H4 (cell line): ENCODE results near the gene ST7. TPM values are rescaled to one million over a fixed set of nuclear protein-coding genes. Genes with fewer than 3 reads are reported as not detected.
"Not testable (repeated sequence)": the region's sequence is repeated elsewhere in the genome, so short reads cannot be mapped to it uniquely, and the experiment has no call there.

Experiments
- DNase-seq: peaks from one replicate; pipeline ENCODE4 v3.0.0-alpha.2; 2015; ENCODE audit warnings: low spot score
- total RNA-seq: library from RNA; depleted of rRNA; stranded (reverse); fragments of >200 nt; shearing (Covaris generic); gene quantifications from 2 replicates; pipeline ENCODE4 v1.2.3, GENCODE V29; 2014

Gene ST7
- total RNA-seq, 1 experiment from 2014 or later: 27.6 TPM

DNA sequence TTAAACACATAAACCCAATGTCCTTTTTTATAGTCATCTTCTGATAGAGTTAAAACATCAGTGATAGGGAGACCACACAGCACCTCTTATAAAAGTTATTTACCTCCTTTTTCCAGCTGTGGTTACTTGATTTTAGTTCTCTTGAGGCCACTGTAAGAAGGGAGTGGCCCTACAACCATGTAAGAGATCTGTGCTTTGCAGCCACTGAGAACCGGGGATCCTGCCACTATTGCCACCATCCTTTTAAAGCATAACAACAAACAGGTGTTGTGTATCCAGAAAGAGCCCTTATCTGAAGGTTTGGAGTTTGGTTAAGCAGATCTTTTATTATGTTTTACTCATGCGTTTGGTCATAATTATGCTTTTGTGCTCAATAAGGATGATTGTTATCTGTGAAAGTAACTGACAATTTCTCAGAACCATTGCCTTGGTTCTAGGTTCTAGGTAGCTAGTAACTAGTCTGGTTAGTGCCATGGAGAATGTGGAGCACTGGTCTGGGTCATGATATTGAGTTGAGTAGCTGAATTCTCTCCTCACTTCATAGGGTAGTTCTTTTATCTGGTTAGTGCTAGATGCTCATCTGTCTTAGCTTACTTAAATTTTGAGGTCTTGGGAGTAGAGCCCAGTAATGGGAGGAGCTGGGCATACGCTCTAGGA, 56.5 kb downstream of the ST7 start:
- peak; percentile 48 for DNase-seq

DNA sequence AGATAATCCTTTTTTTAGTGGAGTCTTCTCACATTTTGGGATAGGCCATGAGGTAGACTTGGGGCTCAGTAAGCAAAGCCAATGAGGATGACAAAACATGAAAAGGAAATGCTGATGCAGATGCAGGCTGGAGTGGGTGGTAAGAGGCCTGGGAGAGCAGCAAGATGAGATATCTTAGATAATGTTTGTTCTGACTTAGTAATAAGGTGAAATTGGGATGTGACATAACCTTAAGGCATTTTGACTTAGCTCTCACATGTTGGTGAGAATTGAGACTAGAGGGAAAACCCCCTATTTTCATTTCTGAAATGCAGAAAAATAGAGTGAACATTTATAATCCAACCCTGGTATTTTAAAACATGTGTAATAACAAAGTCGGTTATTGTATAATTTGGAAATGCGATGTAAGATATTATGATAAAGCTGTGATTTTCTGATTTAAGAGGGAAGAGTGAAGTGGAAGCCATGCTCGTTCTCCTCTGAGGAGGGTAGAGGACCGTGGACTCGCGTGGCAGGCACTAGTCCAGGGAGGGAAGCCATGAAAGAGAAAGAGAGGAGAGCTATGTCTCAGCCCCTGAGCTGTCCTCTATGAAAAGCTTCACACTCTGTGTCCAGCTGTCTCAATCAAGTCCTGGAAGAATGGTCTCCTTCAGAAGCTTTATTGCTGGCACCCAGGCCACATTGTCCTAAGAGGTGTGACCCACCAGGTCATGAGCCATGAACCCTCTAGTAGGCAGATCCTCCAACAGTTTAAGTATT, 57.3 kb downstream of the ST7 start:
- no peak for DNase-seq

DNA sequence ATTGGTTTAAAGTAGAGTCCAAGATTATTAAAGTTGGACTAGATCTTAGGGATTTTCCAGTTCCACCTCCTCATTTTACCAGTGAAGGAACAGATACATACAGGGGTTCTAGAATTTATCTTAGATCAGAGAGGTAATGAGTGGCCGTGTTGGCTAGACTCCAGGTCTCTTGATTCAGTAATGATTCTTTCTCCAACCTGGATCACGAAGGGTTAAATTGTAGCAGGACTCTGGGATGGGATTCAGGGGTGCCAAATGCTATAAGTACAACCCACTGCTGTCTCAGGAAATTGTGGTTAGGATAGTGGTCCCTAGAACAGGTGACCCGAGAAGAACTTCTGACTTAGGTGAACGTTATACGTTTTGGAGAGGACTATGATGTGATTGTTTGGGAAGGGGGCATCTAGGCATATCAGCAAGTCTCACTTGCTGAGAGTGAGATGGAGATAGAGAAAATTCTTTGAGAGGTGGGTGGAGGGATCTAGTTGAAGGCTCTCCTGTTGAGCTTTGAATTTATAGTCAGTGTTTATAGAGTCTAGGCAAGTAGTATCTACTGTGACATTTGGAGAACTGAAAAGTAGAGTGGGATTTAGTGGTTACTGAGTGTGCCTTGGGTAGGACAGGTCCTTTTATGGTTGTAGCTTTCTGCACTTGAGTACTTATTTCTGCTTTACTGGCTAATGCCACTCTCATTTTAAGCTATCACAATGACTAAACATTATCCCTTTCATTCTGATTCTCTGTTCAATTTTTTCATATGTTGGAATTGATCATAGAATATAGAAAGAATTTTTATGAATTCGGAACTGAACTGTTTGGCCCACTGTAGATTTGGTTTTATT, 58.3 kb downstream of the ST7 start:
- no peak for DNase-seq

DNA sequence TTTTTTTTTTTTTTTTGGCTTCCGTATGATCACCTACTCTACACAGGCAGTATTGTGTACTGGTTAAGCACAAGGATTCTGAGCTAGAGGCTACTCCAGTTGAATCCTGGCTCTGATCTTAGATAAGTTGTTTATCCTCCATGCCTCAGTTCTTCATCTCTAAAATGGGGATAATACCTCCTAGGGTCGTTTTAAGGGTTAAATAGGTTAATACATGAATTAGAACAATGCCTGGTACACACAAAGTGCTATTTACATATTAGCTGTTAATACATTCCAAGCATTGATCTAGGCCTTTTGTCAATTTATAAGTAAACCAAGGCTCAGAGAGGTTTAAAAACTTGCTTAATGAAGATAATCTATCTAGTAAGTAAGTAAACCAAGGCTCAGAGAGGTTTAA, 59.0 kb downstream of the ST7 start:
- DNase-seq: no peak

DNA sequence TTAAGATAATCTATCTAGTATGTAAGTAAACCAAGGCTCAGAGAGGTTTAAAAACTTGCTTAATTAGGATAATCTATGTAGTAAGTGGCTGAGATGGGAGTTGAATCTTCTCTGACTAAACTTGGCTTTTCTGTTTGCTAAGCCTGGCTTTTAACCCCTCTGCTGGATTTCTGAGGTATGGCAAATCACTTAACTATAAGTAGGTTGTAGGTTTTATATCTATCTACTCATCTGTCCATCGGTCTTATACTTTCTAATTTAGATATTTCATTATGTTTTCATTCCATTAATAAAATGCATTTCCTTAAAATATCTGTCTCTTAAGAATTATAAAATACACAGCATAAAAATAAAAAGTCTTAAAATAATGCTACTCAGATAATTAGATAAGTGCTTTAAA, 59.4 kb downstream of the ST7 start:
- peak; percentile 51 for DNase-seq

DNA sequence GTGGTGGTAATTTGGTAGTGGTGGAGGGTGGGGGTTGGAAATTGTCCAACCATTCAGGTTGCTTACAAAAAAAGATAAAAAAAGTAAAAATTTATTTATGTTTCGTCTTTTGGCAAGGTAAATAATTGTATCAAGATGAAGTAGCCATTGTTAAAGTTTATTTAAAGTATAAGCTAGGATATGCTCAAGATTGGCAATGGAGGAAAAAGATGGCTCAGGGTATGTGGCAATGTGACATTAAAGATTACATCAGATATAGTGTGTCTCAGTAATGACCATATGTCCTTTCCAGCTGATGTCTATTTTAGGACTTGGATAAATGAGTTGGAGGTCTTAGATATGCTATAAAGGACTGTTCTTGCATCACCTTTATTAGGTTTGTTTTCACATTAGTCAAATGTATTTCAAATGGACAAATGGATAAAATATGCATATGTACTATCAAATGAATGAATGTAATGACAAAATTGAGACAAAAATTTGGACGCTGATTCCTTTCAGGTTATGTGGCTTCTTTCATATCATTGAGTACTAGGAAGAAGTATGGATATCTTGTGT, 60.9 kb downstream of the ST7 start:
- DNase-seq: no peak

DNA sequence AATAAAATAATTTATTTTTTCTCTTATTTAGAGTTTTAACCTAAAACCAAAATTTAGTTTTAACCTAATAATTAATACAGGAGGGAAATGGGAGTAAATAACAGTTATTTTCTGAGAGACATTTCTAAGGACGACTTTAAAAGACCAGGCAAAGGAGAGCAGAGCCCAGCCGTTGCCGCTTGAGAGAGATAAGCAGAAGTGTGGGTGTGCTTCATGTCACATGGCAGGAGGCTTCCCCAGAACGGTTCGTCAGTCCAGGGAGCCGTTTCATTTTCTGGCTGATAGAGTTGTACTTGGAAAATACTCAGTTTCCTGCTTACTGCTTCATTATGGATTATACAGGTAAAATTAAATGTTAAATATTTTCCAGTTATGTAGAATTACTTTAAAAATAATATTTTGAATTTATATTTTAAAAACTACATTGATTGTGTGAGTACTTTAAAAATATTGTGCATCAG, 61.4 kb downstream of the ST7 start:
- peak; percentile 63 for DNase-seq

DNA sequence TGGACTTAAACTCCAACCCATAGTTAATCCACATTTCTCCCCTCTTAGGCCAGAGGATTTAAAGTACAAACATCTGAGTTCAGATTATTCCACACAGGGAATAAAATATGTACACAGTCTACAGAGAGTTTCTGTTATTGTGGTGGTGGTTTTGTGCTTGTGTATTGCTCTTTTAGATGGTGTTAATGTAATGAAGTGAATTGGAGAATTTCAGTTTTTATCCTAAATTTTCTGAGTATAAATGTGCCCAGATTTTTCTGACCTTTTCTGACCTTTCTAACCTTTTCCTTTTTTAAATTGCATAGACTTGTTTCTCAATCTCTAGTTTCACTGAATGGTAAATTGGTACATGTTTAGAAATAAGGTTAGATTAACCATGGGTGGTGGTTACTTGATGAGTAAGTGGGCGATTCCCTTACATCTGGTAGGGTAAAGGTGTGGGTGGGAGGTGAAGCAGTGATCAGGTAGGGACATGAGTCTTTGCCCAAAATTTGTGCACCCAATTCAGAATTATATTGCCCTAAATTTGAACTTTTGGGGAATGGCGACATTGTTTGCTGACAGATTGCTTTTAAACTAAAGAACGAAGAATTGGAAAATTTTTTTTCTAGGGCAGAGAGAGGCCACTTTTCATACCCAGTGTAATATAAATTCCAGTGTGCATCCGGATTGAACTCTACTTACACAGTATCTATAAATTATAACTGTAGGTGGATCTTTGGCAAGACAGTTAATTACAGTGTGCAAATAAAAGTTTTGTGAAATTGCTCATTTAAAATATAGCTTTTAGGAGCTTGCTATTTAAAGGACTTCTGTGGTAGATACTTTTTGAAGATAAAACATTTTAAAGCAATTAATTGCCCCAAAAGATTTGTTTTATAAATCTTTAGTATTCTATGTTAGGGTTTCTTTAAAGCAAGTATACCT, 62.2 kb downstream of the ST7 start:
- DNase-seq: no peak

DNA sequence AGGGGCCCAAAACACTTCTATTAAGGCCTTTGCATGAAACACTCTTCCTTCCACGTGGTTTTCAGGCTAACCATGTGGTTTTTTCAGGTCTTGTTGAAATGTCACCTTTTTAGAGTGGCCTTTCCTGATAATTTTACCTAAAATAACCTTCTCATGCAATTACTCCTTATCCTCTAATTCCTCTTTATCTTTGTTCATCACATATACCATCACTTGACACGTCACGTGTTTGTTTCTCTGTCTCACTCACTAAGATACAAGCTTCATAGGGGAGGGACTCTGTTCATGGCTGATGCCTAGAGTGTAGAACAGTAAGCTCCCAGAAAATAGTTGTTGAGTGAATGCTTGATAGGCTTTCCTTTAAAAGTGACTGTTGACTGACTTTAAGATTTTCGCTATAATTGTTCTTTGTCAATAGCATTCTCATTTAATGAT, 63.7 kb downstream of the ST7 start:
- DNase-seq: no peak

DNA sequence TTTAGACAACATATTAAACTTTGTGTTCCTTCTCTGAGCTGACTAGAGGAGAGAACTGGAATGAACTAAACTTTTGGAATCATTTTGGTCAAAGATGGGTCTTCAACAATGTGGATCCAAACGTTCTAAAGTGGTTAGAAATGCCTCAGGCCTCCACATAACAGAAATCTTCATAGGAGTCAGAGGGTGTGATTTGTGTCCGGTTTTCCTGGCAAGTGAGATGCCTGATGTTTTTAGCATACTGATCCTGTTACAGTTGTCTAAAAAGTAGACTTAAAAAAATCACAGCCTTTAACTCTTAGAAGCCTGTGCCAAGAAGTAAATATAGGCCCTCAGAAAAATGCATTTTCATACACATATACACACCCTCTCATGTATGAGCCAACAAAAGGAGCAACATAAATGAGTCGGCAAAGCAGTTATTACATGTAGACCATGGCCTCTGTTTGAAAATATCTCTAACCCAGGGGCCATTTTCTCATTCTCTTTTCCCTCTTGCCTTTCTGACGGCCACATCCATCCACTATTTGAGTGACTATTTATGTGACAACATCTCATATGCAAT, 64.5 kb downstream of the ST7 start:
- no peak for DNase-seq

DNA sequence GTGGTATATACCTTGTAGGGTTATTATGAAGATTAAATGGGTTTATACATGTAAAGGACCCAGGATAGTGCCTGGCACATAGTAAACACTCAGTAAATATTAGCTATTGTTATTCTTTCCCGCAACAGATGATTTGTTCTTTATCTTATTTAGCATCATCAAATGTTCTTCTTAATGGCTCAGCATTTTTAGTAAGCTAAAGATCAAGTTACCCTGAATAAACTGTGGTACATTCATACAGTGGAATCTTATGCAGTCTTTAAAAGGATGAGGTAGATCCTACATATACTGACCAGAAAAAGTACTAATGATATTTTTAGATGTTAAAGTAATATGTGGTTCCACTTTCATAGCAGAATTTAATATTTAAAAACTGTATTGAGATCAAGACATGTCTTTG, 65.4 kb downstream of the ST7 start:
- DNase-seq: no peak

DNA sequence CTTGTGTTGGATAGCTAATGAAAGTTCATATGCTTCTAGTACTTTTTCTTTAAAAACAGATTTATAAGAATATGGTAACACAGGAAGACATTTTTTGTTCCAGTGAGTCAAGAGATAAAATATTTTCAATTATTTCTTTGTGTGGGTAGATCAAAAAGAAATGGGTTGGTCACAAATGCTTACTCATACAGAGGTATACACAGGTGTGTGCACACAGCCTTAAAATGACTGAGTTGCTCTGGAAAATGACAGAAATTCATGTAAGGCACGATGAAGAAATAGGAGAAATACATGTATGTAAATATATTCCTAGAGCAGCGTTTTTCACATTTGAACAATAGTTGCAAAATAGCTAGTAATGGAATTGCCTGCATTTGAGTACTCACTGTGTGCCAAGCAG, 66.0 kb downstream of the ST7 start:
- no peak for DNase-seq

DNA sequence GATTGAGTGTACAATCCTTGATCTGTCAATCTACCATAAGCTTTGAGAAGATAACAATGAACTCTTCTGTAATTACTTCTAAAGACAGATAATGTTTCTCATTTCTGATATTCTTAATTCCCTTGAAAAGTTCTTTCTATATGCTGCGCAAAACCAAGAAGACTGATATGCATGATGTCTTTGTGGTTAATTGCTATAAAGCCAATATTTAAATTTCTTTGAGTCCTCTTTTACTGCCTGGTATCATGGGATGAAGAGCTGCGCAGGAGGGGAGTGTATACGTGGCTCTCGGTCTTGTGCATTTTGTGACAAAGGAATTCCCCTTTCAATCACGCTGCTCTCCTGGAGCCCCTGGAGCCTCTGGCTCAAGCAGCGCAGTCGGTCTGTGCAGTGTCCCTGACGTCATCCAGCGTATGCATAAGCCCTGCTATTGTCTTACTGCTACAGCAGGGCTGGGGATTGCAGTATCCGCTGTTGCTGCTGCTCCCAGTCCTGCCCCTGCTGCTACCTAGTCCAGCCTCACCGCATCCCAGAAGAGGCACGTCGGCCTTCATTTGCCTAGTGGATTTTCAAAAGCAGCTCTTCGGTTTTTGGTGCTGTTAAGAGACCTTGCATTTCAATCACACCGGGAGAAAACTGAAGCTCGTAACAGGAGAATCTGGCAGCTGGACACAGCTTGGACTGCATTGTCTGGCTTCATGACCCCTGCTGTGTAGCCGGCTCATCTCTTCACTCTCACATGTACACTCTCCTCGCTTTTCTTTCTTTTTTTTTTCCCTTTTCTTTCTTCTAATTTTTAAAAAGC, 66.7 kb downstream of the ST7 start:
- DNase-seq: peak; percentile 75

DNA sequence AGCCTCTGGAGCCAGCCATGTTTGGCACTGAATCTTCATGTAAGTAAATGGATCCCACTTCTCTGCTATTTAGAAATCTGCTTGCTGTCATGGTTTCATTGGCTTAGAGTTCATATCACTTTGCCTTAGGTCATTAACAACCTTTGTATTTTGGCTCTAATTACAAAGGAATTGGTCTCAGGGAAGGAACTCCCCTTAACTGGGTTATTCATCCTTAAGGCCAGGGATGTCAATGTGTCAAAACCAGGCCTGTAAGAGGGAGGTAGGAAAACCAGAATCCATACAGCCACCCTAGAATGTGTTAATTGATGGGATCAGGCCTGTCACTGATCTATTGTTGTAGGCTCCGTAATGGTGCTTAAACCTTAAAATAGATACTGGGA, 67.3 kb downstream of the ST7 start:
- no peak for DNase-seq

DNA sequence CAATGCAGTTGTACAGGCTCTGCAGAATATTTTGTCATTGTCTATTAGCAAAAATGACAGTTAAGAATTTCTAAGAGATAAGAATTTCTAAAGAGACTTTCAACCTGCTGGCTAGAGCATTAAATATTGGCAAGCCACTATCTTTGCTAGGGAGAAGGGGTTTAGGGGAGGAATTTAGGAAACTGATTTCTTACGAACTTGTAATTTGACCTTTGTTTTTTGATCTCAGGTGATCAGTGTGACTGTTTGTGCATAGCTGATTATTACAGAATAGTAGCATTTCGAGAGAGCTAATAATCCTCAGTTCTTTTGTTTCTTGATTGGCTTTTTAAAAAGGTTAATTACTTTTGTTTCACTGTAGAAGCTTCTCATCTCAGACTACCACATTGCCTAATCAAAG, 68.1 kb downstream of the ST7 start:
- no peak for DNase-seq

DNA sequence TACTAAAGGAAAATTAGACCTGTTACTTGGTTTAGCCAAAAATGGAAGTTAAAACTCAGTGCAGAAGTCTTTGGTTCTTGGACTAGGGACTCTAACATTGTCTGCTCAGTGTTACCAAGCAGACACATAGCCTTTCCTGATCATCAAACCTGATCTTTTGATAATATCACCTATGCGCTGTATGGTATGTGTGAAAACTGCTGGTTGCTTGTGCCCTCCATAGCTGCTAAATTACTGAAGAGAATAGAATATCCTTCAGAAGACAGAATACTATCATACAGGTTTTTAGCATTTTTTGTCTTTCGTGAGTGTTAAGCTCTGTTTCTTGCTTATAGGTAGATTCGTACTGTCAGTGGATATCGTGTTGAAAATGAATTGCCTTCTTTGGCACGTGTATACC, 68.7 kb downstream of the ST7 start:
- no peak for DNase-seq

DNA sequence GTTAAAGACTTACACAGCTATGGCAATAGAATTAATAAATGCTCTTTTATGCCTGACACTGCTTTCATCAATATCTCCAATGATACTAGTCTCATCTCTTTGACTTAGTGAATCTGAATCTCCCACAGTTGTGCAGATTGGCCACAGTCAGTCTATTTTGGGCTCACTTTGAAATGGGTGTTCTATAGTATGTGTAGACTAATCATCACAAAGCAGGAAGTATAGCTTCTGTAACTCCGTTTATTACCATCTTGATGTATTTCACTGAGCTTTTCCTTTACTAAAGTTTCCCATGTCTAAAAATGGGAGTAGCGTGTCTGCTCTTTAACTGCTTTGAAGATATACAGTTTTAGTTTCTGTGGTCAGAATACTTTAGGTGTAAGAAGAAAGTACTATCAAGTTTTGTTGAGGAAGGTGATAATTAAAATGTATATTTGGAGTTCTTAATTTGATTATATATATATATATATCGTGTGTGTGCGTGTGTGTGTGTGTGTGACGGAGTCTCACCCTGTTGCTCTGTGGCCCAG, 70.1 kb downstream of the ST7 start:
- no peak for DNase-seq

DNA sequence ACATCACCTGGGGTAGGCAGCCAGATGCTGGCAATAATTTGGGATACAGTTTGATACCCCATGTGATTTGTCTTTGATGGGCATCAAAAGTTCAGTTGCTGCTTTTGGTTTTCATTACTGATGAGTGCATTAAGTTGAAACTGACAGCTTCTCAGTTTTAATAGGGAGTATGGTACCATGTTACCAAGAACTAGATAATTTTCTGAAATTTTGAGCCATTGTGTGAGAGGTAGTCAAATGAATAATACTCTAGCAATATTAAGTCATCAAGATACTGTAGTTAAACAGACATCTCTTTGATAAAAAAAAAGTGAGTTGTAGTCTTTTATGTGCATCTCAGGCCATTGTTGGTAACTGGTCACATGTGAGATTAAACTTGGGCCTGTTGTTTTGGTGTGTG, 71.5 kb downstream of the ST7 start:
- no peak for DNase-seq

DNA sequence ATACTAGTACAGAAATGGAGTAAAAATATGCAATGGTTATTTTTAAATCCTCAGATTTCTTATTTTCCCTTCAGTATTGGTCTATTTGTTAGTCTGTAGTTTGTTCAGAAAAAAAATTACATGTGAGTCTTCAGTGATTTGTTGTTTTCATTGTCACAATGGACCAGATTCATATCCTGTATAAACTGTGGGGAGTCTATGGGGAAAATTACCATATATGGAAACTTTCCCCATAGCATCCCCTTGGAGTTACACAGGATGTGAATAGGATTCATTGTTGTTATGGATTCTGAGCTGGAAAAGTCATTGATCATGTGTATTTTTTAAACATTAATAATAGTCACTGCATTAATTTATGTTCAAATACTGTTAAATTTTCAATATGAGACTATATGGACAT, 72.6 kb downstream of the ST7 start:
- DNase-seq: no peak

DNA sequence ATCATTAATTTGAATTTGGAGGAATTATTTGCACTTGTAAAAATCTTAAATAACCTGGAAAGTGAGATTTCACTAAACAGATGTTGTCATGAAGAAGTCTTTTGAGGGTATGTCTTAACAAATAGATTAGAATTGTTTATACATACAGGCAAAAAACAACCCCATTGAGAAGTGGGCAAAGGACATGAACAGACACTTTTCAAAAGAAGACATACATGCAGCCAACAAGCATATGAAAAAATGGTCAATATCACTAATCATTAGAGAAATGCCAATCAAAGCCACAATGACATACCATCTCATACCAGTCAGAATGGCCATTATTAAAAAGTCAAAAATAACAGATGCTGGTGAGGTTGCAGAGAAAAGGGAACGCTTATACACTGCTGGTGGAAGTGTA, 77.0 kb downstream of the ST7 start:
- not testable (repeated sequence) for DNase-seq
